ENCODE data around the gene CRACR2B.

DNA sequence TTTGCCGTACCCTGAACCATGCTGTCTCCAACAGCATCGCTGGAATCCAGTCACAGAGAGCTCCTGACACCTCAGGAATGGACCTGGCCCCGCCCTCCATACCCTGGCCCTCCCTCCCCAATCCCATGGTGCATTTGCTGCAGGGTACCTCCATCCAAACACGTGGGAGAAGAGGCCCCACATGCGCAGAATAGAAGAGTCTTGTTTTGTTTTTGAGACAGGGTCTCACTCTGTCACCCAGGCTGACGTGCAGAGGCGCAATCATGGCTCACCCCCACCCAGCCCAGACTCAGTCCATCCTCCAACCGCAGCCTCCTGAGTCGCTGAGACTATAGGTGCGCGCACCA lies 11.3 kb upstream of the CRACR2B start:
- TF ChIP-seq JUND (IDR thresholded peaks at IDR 0.05; ENCODE audit: low read length) (no peak), TAF1 (IDR thresholded peaks at IDR 0.05; ENCODE audit: low read depth, low read length) (no peak), PHF8 (conservative IDR thresholded peaks at IDR 0.05; ENCODE audit: low read depth, low read length) (no peak), CTCF (IDR thresholded peaks at IDR 0.05; ENCODE audit: control extremely low read depth in 1 of 3, insufficient read depth in 1 of 3, low read depth in 1 of 3, low read length in 3 of 3) (no peak), POLR2AphosphoS5 (IDR thresholded peaks at IDR 0.05; ENCODE audit: low read depth, low read length) (no peak), E2F6 (IDR thresholded peaks at IDR 0.05) (no peak; the same call in 1 of the 2 replicates), POLR2A (IDR thresholded peaks at IDR 0.05; ENCODE audit: control extremely low read depth in 1 of 2, low read depth in 2 of 2, low read length in 2 of 2) (no peak), EP300 (IDR thresholded peaks at IDR 0.05; ENCODE audit: borderline replicate concordance in 1 of 2, low read depth in 2 of 2, low read length in 2 of 2) (no peak), EZH2 (IDR thresholded peaks at IDR 0.05; ENCODE audit: low read depth, low read length, severe bottlenecking) (no peak), EGR1 (IDR thresholded peaks at IDR 0.05; ENCODE audit: borderline replicate concordance, low read depth, low read length) (no peak), CEBPB (IDR thresholded peaks at IDR 0.05; ENCODE audit: low read depth, low read length) (no peak)

Measured in H1 (cell line).